ENCODE measurements around the gene RYR2. TPM values are rescaled to one million over a fixed set of nuclear protein-coding genes. Genes with fewer than 3 reads are reported as not detected.

Gene RYR2
- total RNA-seq, 1 experiment from 2014 or later = 3.4 TPM

DNA sequence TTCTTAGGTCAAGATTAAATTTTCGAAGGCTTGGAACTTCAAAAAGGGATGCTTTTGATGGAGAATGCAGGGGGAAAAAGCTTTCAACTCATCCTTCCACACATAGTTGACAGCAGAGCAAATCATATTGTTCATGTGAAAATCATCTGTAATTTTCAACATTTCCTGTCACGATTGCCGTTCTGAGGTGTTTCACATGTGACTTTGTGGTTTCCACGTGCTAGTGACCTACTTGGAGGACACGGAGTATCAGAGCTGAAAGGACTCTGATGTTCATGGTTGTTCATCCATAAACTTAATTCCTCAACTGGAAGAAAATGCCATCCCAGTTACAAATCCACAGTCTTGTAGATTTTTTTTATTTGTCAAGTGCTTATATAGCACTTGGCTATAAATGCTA lies 769.6 kb downstream of the RYR2 start:
- no peak overlapping the region for H2AFZ ChIP-seq (ENCODE audit: low read length)
- no peaks in the 10 kb centered on the region for H3K27me3 ChIP-seq (ENCODE audit: insufficient read depth, low read length)
- H3K27ac ChIP-seq (ENCODE audit: insufficient read length, low read depth, low read length) = no peak overlapping the region
- Mint-ChIP-seq H3K27me3 (ENCODE audit: low read depth) (no peaks in the 10 kb centered on the region), H3K4me1 (peaks cover 11 to 14% of the 10 kb centered on the region in 2 experiments), H3K27ac (no peak overlapping the region), H3K9me3 (no peaks in the 10 kb centered on the region), H3K36me3 (ENCODE audit: insufficient read depth in 1 of 3, low read depth in 3 of 3) (peaks cover 0 to 4% (median 0%) of the 10 kb centered on the region in 3 experiments; a peak in 2 of 7 replicates), H3K4me3 (no peak overlapping the region)
- H2AK5ac ChIP-seq (ENCODE audit: insufficient read length, low read length) = no peak overlapping the region
- no peak overlapping the region for H4K5ac ChIP-seq (ENCODE audit: insufficient read length, low read depth, low read length)
- H2BK5ac ChIP-seq (ENCODE audit: insufficient read length, low read length) = no peak overlapping the region
- no peak overlapping the region for H3K18ac ChIP-seq (ENCODE audit: insufficient read length, low read depth, low read length)
- H4K91ac ChIP-seq (ENCODE audit: insufficient read length, low read depth, low read length) = no peak overlapping the region
- H3K79me2 ChIP-seq (ENCODE audit: insufficient read depth, low read length) = no peaks in the 10 kb centered on the region
- no peak overlapping the region for H2BK120ac ChIP-seq (ENCODE audit: low read depth, low read length, poor library complexity, severe bottlenecking)
- TF ChIP-seq, protein P1, sequence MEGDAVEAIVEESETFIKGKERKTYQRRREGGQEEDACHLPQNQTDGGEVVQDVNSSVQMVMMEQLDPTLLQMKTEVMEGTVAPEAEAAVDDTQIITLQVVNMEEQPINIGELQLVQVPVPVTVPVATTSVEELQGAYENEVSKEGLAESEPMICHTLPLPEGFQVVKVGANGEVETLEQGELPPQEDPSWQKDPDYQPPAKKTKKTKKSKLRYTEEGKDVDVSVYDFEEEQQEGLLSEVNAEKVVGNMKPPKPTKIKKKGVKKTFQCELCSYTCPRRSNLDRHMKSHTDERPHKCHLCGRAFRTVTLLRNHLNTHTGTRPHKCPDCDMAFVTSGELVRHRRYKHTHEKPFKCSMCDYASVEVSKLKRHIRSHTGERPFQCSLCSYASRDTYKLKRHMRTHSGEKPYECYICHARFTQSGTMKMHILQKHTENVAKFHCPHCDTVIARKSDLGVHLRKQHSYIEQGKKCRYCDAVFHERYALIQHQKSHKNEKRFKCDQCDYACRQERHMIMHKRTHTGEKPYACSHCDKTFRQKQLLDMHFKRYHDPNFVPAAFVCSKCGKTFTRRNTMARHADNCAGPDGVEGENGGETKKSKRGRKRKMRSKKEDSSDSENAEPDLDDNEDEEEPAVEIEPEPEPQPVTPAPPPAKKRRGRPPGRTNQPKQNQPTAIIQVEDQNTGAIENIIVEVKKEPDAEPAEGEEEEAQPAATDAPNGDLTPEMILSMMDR (conservative IDR thresholded peaks at IDR 0.05) = no peak
- no peaks in the 10 kb centered on the region for H3K9me3 ChIP-seq (ENCODE audit: control insufficient read depth, low read depth, low read length)
- H3K23ac ChIP-seq (ENCODE audit: insufficient read length, low read depth, low read length) = no peak overlapping the region
- no peaks in the 10 kb centered on the region for H3K4me1 ChIP-seq (ENCODE audit: insufficient read depth, low read length)
- no peak overlapping the region for H3K56ac ChIP-seq (ENCODE audit: insufficient read length, low read depth, low read length)
- WGBS (ENCODE audit: extremely low coverage, insufficient read length, low lambda C conversion rate) = no CpG with 5 or more reads among the region's 5 CpGs
- no peaks in the 10 kb centered on the region for H3K79me1 ChIP-seq (ENCODE audit: insufficient read depth, low read depth, low read length, poor library complexity, severe bottlenecking)
- H4K20me1 ChIP-seq (ENCODE audit: control insufficient read depth, insufficient read depth, insufficient read length) = no peaks in the 10 kb centered on the region
- no peak overlapping the region for H2BK20ac ChIP-seq (ENCODE audit: low read depth, low read length, poor library complexity, severe bottlenecking)
- no peak overlapping the region for H2BK15ac ChIP-seq (ENCODE audit: low read depth, low read length)
- no peak overlapping the region for H4K8ac ChIP-seq (replicated peaks; ENCODE audit: insufficient read length, low read depth, low read length)
- no peaks in the 10 kb centered on the region for H3K23me2 ChIP-seq (ENCODE audit: insufficient read length, low read depth, low read length, poor library complexity, severe bottlenecking)
- no peak overlapping the region for H3K4me2 ChIP-seq (ENCODE audit: insufficient read depth, insufficient read length, low read length)
- H3K4ac ChIP-seq (ENCODE audit: low read depth, low read length) = no peak overlapping the region
- no peak for DNase-seq
- H3K14ac ChIP-seq (ENCODE audit: insufficient read depth, low read length) = no peak overlapping the region
- H2BK12ac ChIP-seq (ENCODE audit: insufficient read length, low read depth, low read length) = no peak overlapping the region
- no peak overlapping the region for H3T11ph ChIP-seq (ENCODE audit: low read length)
- no peak overlapping the region for H3K9ac ChIP-seq (ENCODE audit: extremely low read depth, insufficient read length, low read length)
